ENCODE results near the gene PKP4.

GRCh38 chr2:158668001-158668765 is 211.4 kb downstream of the PKP4 start:
- TF ChIP-seq POLR2AphosphoS5 (IDR thresholded peaks at IDR 0.05; ENCODE audit: low read depth, low read length) (no peak), REST (IDR thresholded peaks at IDR 0.05; ENCODE audit: insufficient read depth in 1 of 2, low read depth in 2 of 2, low read length in 2 of 2) (no peak), TAF1 (IDR thresholded peaks at IDR 0.05; ENCODE audit: borderline replicate concordance, insufficient read depth, low read length) (no peak), SIN3A (IDR thresholded peaks at IDR 0.05; ENCODE audit: borderline replicate concordance, insufficient read depth, low read length) (no peak), FOXP2 (optimal IDR thresholded peaks at IDR 0.05; ENCODE audit: borderline replicate concordance, extremely low read depth, extremely low read length, insufficient read depth) (no peak)
